Mucosa of rectum (tissue), 2 donors: ENCODE measurements around the gene C16orf89.
A peak's percentile ranks its signal among the peaks of the same experiment; 100 is the strongest.
"Not testable (repeated sequence)": the region's sequence is repeated elsewhere in the genome, so short reads cannot be mapped to it uniquely, and the experiment has no call there.

ENCODE experiments used
- H3K27ac ChIP-seq, 2 donors: one replicate each; pipeline ENCODE4 v1.7.0; 2013; ENCODE audit warnings: inconsistent platforms in 2 of 2, low read depth in 2 of 2, low read length in 2 of 2
- H3K27me3 ChIP-seq, 2 donors: one replicate each; pipeline ENCODE4 v1.7.0; 2013; ENCODE audit warnings: low read length in 2 of 2; ENCODE audit not compliant: control insufficient read depth in 2 of 2, insufficient read depth in 2 of 2
- H3K36me3 ChIP-seq, 2 donors: one replicate each; pipeline ENCODE4 v1.7.0; 2013; ENCODE audit warnings: low read length in 2 of 2; ENCODE audit not compliant: control insufficient read depth in 2 of 2, insufficient read depth in 2 of 2
- H3K4me1 ChIP-seq, 2 donors: one replicate each; pipeline ENCODE4 v1.7.0; 2013; ENCODE audit warnings: low read length in 2 of 2, mild to moderate bottlenecking in 1 of 2; ENCODE audit not compliant: control insufficient read depth in 2 of 2, insufficient read depth in 2 of 2
- H3K4me3 ChIP-seq, 2 donors: one replicate each; pipeline ENCODE4 v1.7.0; 2013; ENCODE audit warnings: low read length in 2 of 2
- H3K9ac ChIP-seq, 2 donors: one replicate each; pipeline ENCODE4 v1.7.0; 2013; ENCODE audit warnings: low read length in 2 of 2, low read depth in 1 of 2, mild to moderate bottlenecking in 1 of 2
- H3K9me3 ChIP-seq, 2 donors: one replicate each; pipeline ENCODE4 v1.7.0; 2013; ENCODE audit warnings: low read length in 2 of 2; ENCODE audit not compliant: control insufficient read depth in 2 of 2
- donor health status: healthy.
- donor health status: Normal muscosa, but diverticular disease.

C16orf89 gene

GRCh38 chr16:5084099-5084731 lies 18.5 kb upstream of the C16orf89 start:
- H3K27me3 ChIP-seq, H3K36me3 ChIP-seq, H3K27ac ChIP-seq, H3K4me3 ChIP-seq, H3K4me1 ChIP-seq, H3K9ac ChIP-seq, H3K9me3 ChIP-seq: not testable (repeated sequence)

- not testable (repeated sequence) for H3K36me3 ChIP-seq, H3K4me1 ChIP-seq, H3K27ac ChIP-seq, H3K27me3 ChIP-seq, H3K9me3 ChIP-seq, H3K9ac ChIP-seq, H3K4me3 ChIP-seq
These were observed 17.9 kb upstream of the C16orf89 start for GRCh38 chr16:5083646-5084045.

- not testable (repeated sequence) for H3K4me1 ChIP-seq, H3K27me3 ChIP-seq, H3K9ac ChIP-seq, H3K4me3 ChIP-seq, H3K9me3 ChIP-seq
- Histone ChIP-seq H3K36me3 (peaks cover 11 to 19% of the 10 kb centered on the region in 2 donors), H3K27ac (peak overlapping the region; percentile 38 to 74)
These were observed 15.2 kb upstream of the C16orf89 start for GRCh38 chr16:5080996-5081395.

GRCh38 chr16:5080461-5080860 lies 14.7 kb upstream of the C16orf89 start:
- H3K27ac ChIP-seq: peak overlapping the region; percentile 38 to 63
- not testable (repeated sequence) for H3K9ac ChIP-seq, H3K9me3 ChIP-seq, H3K4me3 ChIP-seq, H3K4me1 ChIP-seq, H3K27me3 ChIP-seq
- peaks cover 17 to 23% of the 10 kb centered on the region in 2 donors for H3K36me3 ChIP-seq

GRCh38 chr16:5078626-5079025 lies 12.9 kb upstream of the C16orf89 start:
- Histone ChIP-seq H3K27ac (no peak overlapping the region), H3K9ac (no peak overlapping the region), H3K27me3 (no peaks in the 10 kb centered on the region), H3K9me3 (no peaks in the 10 kb centered on the region), H3K4me1 (peaks cover 0 to 3% of the 10 kb centered on the region in 2 donors), H3K36me3 (peaks cover 20 to 27% of the 10 kb centered on the region in 2 donors), H3K4me3 (no peak overlapping the region)

GRCh38 chr16:5077304-5077703 lies 11.5 kb upstream of the C16orf89 start:
- no peak overlapping the region for H3K4me3 ChIP-seq
- H3K36me3 ChIP-seq: peaks cover 20 to 27% of the 10 kb centered on the region in 2 donors
- no peaks in the 10 kb centered on the region for H3K27me3 ChIP-seq
- no peak overlapping the region for H3K9ac ChIP-seq
- H3K27ac ChIP-seq: no peak overlapping the region
- H3K4me1 ChIP-seq: peaks cover 6 to 9% of the 10 kb centered on the region in 2 donors
- no peaks in the 10 kb centered on the region for H3K9me3 ChIP-seq

- no peak overlapping the region for H3K27ac ChIP-seq
- no peaks in the 10 kb centered on the region for H3K27me3 ChIP-seq
- H3K9me3 ChIP-seq: no peaks in the 10 kb centered on the region
- peaks cover 20 to 27% of the 10 kb centered on the region in 2 donors for H3K36me3 ChIP-seq
- peaks cover 12 to 18% of the 10 kb centered on the region in 2 donors for H3K4me1 ChIP-seq
- H3K4me3 ChIP-seq: no peak overlapping the region
- H3K9ac ChIP-seq: no peak overlapping the region
These were observed 9.9 kb upstream of the C16orf89 start for GRCh38 chr16:5075637-5076036.

- H3K9me3 ChIP-seq, H3K9ac ChIP-seq, H3K27ac ChIP-seq, H3K27me3 ChIP-seq, H3K4me3 ChIP-seq: not testable (repeated sequence)
- H3K4me1 ChIP-seq: peaks cover 12 to 15% of the 10 kb centered on the region in 2 donors
- H3K36me3 ChIP-seq: peaks cover 20 to 27% of the 10 kb centered on the region in 2 donors
These were observed 8.0 kb upstream of the C16orf89 start for GRCh38 chr16:5073771-5074170.

GRCh38 chr16:5073279-5073629 lies 7.5 kb upstream of the C16orf89 start:
- H3K4me1 ChIP-seq: peaks cover 12 to 15% of the 10 kb centered on the region in 2 donors
- H3K4me3 ChIP-seq: no peak overlapping the region
- H3K27me3 ChIP-seq: no peaks in the 10 kb centered on the region
- no peaks in the 10 kb centered on the region for H3K9me3 ChIP-seq
- H3K9ac ChIP-seq: no peak overlapping the region
- H3K36me3 ChIP-seq: peaks cover 20 to 27% of the 10 kb centered on the region in 2 donors
- no peak overlapping the region for H3K27ac ChIP-seq

- H3K9ac ChIP-seq: peak overlapping the region; percentile 77 to 80
- peaks cover 19 to 24% of the 10 kb centered on the region in 2 donors for H3K36me3 ChIP-seq
- H3K4me1 ChIP-seq: peaks cover 12 to 15% of the 10 kb centered on the region in 2 donors
- no peaks in the 10 kb centered on the region for H3K9me3 ChIP-seq
- no peaks in the 10 kb centered on the region for H3K27me3 ChIP-seq
- H3K27ac ChIP-seq: peak overlapping the region; percentile 82 to 84
- peak overlapping the region; percentile 83 to 93 for H3K4me3 ChIP-seq
These were observed 6.8 kb upstream of the C16orf89 start for GRCh38 chr16:5072334-5073278.
